ENCODE results near the gene FIBCD1.

The FIBCD1 gene

DNA sequence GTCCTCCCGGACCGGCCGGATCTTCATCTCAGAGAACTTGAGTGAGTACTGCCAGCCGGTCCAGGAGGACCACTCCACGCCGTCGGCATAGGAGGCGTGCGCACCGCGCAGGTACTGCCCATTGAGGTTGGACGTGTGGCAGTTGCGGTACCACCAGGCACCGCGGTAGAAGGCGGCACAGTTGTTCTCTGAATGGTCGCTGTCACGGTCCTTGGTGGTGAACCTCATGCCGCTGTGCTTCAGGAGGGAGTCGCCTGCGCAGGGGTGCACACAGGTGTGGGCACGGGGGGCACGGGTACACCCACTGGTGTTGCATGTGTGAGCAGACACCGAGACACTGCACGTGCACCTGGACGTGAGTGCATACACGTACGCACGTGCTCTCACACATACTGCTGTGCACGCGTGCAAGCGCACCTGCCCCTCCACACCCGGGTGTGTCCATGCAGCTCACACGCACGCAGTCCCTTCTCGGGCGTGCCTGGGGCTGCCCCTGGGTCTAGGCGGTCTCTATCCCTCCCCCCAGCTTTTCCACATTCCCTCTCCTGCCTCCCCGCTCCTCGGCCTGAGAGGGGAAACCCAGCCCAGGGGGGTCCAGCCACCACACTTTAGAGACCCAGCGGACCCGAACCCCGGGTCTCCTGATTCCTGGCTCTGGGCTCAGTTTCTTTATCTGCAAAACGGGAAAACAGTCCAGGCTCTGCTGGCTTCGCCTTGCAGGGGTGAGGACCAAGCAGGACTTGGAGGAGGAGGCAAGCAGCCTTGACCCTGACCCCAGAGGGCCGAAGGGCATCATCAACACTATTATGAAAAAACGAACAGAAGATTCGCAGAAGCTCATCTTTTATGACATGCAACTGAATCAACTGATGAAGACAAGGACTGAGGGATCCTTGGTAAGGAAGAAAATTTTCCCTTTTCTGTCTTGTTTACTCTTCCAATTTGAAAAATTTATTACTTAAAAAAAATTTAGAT lies 34.7 kb downstream of the FIBCD1 start:
- H3K4me3 ChIP-seq (ENCODE audit: low read depth, low read length), result no peak overlapping the region
- DNase-seq (ENCODE audit: low read depth), result no peak
- TF ChIP-seq, protein P1, sequence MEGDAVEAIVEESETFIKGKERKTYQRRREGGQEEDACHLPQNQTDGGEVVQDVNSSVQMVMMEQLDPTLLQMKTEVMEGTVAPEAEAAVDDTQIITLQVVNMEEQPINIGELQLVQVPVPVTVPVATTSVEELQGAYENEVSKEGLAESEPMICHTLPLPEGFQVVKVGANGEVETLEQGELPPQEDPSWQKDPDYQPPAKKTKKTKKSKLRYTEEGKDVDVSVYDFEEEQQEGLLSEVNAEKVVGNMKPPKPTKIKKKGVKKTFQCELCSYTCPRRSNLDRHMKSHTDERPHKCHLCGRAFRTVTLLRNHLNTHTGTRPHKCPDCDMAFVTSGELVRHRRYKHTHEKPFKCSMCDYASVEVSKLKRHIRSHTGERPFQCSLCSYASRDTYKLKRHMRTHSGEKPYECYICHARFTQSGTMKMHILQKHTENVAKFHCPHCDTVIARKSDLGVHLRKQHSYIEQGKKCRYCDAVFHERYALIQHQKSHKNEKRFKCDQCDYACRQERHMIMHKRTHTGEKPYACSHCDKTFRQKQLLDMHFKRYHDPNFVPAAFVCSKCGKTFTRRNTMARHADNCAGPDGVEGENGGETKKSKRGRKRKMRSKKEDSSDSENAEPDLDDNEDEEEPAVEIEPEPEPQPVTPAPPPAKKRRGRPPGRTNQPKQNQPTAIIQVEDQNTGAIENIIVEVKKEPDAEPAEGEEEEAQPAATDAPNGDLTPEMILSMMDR (conservative IDR thresholded peaks at IDR 0.05; ENCODE audit: low read depth, low read length), result no peak

DNA sequence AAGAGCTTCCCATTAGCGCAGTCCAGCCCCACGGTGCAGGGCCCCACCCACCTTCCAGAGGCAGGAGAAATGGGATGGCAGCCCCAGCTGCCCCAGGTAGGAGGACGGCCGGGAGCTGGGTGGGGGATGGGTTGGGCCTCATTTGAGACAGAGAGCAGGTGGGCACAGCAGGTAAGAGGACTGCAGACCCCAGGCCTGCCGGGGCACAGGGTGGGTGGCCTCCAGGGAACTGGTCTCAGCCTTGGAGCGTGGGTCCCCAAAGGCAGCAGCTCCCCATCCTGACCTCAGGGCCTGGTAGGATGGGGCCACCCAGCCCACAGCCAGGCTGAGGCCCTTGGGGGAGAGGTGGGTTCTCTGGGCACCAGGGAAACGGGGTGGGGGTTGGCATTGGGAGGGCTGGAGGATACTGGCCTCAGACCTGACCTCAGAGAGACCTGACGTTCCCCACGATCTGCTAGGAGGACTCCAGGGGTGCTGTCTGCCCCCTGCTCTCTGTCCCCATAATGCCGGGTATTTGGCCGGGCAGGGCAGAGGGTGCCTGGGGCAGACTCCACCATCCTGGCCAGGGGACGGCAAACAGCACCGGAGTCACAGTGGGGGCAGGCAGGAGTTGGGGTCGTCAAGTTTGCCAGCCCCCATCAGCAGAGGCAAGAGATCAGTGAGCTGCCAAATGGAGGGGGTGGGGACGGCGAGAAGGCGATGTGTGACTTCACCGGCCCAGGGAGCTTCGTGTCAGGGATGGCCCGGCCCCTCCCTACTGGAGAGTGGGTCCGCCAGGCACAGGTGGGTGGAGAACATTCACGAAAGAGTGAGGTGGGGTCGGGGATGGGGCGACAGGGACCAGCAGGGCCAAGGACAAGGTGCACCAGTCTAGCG lies 35.6 kb downstream of the FIBCD1 start:
- no peak overlapping the region for H3K4me3 ChIP-seq (ENCODE audit: low read depth, low read length)
- TF ChIP-seq, protein P1 (conservative IDR thresholded peaks at IDR 0.05; ENCODE audit: low read depth, low read length), result no peak
- no peak for DNase-seq (ENCODE audit: low read depth)

GRCh38 chr9:130902204-130903185 lies 36.6 kb downstream of the FIBCD1 start:
- TF ChIP-seq, protein P1 (conservative IDR thresholded peaks at IDR 0.05; ENCODE audit: low read depth, low read length), result no peak
- no peak for DNase-seq (ENCODE audit: low read depth)
- H3K4me3 ChIP-seq (ENCODE audit: low read depth, low read length), result no peak overlapping the region

GRCh38 chr9:130901498-130902203 lies 37.4 kb downstream of the FIBCD1 start:
- no peak for DNase-seq (ENCODE audit: low read depth)
- TF ChIP-seq, protein P1 (conservative IDR thresholded peaks at IDR 0.05; ENCODE audit: low read depth, low read length), result no peak
- no peak overlapping the region for H3K4me3 ChIP-seq (ENCODE audit: low read depth, low read length)

DNA sequence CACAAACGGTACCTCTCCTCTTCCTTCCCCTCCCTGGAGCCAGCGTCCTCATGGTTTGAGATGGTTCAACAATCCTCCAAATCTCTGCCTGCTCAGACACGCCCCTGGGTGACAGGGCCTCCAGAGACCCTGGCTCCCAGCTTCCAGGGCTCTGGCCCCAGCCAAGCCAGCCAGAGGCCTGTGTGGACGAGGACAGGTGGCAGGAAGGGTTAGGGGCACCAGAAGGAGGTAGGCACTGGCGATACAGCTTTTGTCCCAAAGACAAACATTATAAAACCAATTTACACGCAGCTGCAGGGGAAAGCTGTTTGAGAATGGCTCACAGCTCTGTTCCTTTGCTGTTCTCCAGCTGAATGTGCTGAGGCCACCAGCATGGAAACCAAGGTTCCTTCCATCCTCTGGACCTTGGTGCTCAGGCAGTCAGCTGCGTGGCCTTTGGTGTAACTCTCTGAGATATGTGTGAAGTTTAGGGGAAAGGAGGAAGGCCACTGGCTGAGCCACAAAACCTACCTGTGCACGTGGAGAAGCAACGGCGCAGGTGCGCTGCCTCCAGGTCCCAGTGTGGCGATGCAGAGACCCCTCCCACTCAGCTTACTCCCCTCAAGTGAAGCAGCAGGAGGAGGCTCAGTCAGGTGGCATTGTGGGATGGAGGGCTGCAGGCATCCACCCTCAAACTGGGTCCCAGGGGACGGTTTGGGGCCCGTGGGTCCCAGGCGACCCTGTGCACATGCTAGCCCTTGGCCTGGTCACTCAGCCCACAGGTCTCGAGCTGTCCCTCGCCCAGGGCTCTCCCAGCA lies 38.1 kb downstream of the FIBCD1 start:
- TF ChIP-seq, protein P1 (conservative IDR thresholded peaks at IDR 0.05; ENCODE audit: low read depth, low read length), result no peak
- no peak for DNase-seq (ENCODE audit: low read depth)
- H3K4me3 ChIP-seq (ENCODE audit: low read depth, low read length), result no peak overlapping the region

All from choroid plexus epithelial cell (primary cell).